Neural cell (in vitro differentiated cells): ENCODE measurements around the gene MATN3. TPM values are rescaled to one million over a fixed set of nuclear protein-coding genes. Genes with fewer than 3 reads are reported as not detected.

ENCODE experiments used
- H2AFZ ChIP-seq: fragments of 200-600, 300-800 bp; sonication (generic), shearing (Covaris generic); 2 replicates; pipeline ENCODE4 v1.6.0; 2014; ENCODE audit warnings: low read depth, mild to moderate bottlenecking, antibody characterized with exemption, low read length, moderate library complexity
- H3F3A ChIP-seq: fragments of 200-600 bp; shearing (Covaris generic); 2 replicates; pipeline ENCODE4 v1.6.1; 2016; ENCODE audit warnings: mild to moderate bottlenecking, moderate library complexity, mixed read lengths, antibody characterized with exemption, low read length; ENCODE audit not compliant: insufficient read depth, poor library complexity, severe bottlenecking
- H3K27ac ChIP-seq: fragments of 200-600, 300-800 bp; sonication (generic), shearing (Covaris generic); 2 replicates; pipeline ENCODE4 v1.5.1; 2014; ENCODE audit warnings: mild to moderate bottlenecking, low read length, moderate library complexity
- H3K27me3 ChIP-seq: fragments of 300-800, 200-600 bp; sonication (generic), shearing (Covaris generic); 2 replicates; pipeline ENCODE4 v1.6.0; 2014; ENCODE audit warnings: mild to moderate bottlenecking, low read depth, low read length, moderate library complexity; ENCODE audit not compliant: insufficient read depth
- H3K36me3 ChIP-seq: fragments of 300-800, 200-600 bp; sonication (generic), shearing (Covaris generic); 2 replicates; pipeline ENCODE4 v1.5.1; 2014; ENCODE audit warnings: mild to moderate bottlenecking, antibody characterized with exemption, low read length, moderate library complexity; ENCODE audit not compliant: insufficient read depth
- H3K4me2 ChIP-seq: fragments of 300-800, 200-600 bp; sonication (generic), shearing (Covaris generic); 2 replicates; pipeline ENCODE4 v1.6.0; 2014; ENCODE audit warnings: mild to moderate bottlenecking, low read length
- H3K4me3 ChIP-seq: fragments of 300-800, 200-600 bp; sonication (generic), shearing (Covaris generic); 2 replicates; pipeline ENCODE4 v1.5.1; 2014; ENCODE audit warnings: mild to moderate bottlenecking, low read length, moderate library complexity
- H3K79me2 ChIP-seq: fragments of 200-600 bp; shearing (Covaris generic); replicated peaks from 2 replicates; pipeline ENCODE4 v1.6.0; 2014; ENCODE audit warnings: mild to moderate bottlenecking, low read length, moderate library complexity; ENCODE audit not compliant: insufficient read depth
- H3K9ac ChIP-seq: fragments of 300-800, 200-600 bp; sonication (generic), shearing (Covaris generic); 2 replicates; pipeline ENCODE4 v1.6.1; 2016; ENCODE audit warnings: mild to moderate bottlenecking, low read length, mixed read lengths
- H3K9me2 ChIP-seq: fragments of 200-600 bp; shearing (Covaris generic); 2 replicates; pipeline ENCODE4 v1.6.1; 2016; ENCODE audit warnings: mild to moderate bottlenecking, low read length, mixed read lengths; ENCODE audit not compliant: insufficient read depth
- H3K9me3 ChIP-seq: fragments of 200-600, 300-800 bp; sonication (generic), shearing (Covaris generic); 2 replicates; pipeline ENCODE4 v1.6.1; 2016; ENCODE audit warnings: mild to moderate bottlenecking, mixed run types, low read length, moderate library complexity, mixed read lengths
- H4K20me1 ChIP-seq: fragments of 200-600 bp; shearing (Covaris generic); 2 replicates; pipeline ENCODE4 v1.6.1; 2016; ENCODE audit warnings: mild to moderate bottlenecking, mixed run types; ENCODE audit not compliant: insufficient read depth
- EP300 ChIP-seq: fragments of 450-650 bp; conservative IDR thresholded peaks from 2 replicates; pipeline ENCODE4 v1.6.1; 2014; ENCODE audit warnings: antibody characterized with exemption, mild to moderate bottlenecking, moderate library complexity; ENCODE audit not compliant: poor library complexity, severe bottlenecking
- EZH2 ChIP-seq: fragments of 200-600, 300-800 bp; shearing (Covaris generic), sonication (generic); IDR thresholded peaks from 2 replicates; pipeline ENCODE4 v1.6.1; 2014; ENCODE audit warnings: antibody characterized with exemption, low read length, borderline replicate concordance, mild to moderate bottlenecking; ENCODE audit not compliant: insufficient read depth, poor library complexity, severe bottlenecking
- MXI1 ChIP-seq: fragments of 450-650 bp; conservative IDR thresholded peaks from 2 replicates; pipeline ENCODE4 v1.6.1; 2014; ENCODE audit warnings: antibody characterized with exemption, mild to moderate bottlenecking; ENCODE audit not compliant: poor library complexity, severe bottlenecking
- POLR2AphosphoS5 ChIP-seq: IDR thresholded peaks from 2 replicates; pipeline ENCODE4 v1.6.1; 2012
- RAD21 ChIP-seq: fragments of 450-650 bp; conservative IDR thresholded peaks from 2 replicates; pipeline ENCODE4 v1.6.1; 2014; ENCODE audit warnings: antibody characterized with exemption, mild to moderate bottlenecking, moderate library complexity
- SMC3 ChIP-seq: fragments of 450-650 bp; conservative IDR thresholded peaks from 2 replicates; pipeline ENCODE4 v1.6.1; 2014; ENCODE audit warnings: antibody characterized with exemption, mild to moderate bottlenecking, moderate library complexity; ENCODE audit not compliant: poor library complexity
- TAF1 ChIP-seq: IDR thresholded peaks from 2 replicates; pipeline ENCODE4 v1.6.1; 2012; ENCODE audit warnings: low read depth
- polyA plus RNA-seq: library from polyadenylated mRNA; depleted of rRNA; stranded (reverse); fragments of >200 nt; gene quantifications from 2 replicates; pipeline ENCODE4 v1.2.3, GENCODE V29; 2014
- TF ChIP-seq, protein P1 (sequence below): IDR thresholded peaks from 2 replicates; pipeline ENCODE4 v1.6.1; 2012; ENCODE audit warnings: borderline replicate concordance
- TF ChIP-seq, protein P2 (sequence below): fragments of 450-650 bp; IDR thresholded peaks from 2 replicates; pipeline ENCODE4 v1.5.1; 2014; ENCODE audit warnings: antibody characterized with exemption, mild to moderate bottlenecking, moderate library complexity; ENCODE audit not compliant: poor library complexity, severe bottlenecking

MATN3 gene
- polyA plus RNA-seq, 1 donor from 2014 or later = 0.90 TPM

DNA sequence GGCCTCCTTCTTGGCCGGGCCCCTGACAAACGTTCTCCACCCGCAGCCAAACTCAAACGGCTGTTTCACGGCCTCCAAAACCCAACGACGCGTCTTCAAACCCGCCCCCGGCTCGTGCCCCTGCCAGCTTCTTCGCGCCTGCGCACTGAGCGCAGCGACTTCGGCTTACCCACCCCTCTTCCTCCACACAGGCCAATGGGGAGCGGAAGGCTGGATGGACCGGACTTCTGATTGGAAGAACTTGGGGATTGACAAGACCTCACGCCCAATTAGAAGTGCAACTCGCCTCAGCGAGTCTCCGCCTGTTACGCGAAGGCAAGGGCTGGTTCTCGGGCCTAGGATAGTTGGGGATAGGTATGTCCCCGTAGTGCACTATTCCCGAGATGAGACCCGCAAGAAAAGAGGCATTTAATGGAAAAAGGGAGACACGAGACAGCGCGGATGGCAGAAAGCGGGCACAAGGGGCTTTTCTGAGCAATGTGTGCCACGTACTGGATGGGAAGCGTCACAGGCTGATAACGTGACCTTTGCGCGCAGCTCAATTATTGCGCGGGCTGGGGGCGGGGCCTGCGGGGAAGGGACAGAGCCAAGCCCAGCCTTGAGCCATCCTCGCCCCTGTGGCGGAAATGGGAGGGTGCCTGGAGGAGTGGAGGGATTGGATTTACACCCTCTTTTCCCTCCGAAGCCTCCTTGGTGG lies 39.2 kb upstream of the MATN3 start, which contains the start of gene LAPTM4A:
TSS of gene LAPTM4A (minus strand) at position 97 of the 697 bp plus-strand sequence. CDS start 108 bp downstream, outside the sequence.
- H3F3A ChIP-seq = peaks cover 4% of the 10 kb centered on the region
- H3K9me2 ChIP-seq = no peaks in the 10 kb centered on the region
- H3K9ac ChIP-seq = peak within 1 kb of the TSS; percentile 83
- H3K79me2 ChIP-seq = peaks cover 41% of the 10 kb centered on the region
- no peaks in the 10 kb centered on the region for H3K9me3 ChIP-seq
- H3K36me3 ChIP-seq = no peaks in the 10 kb centered on the region
- peak within 1 kb of the TSS; percentile 79 for H3K4me3 ChIP-seq
- TF ChIP-seq RAD21 = no peak
- peak; percentile 63 for TF ChIP-seq EP300
- TF ChIP-seq, protein P1, sequence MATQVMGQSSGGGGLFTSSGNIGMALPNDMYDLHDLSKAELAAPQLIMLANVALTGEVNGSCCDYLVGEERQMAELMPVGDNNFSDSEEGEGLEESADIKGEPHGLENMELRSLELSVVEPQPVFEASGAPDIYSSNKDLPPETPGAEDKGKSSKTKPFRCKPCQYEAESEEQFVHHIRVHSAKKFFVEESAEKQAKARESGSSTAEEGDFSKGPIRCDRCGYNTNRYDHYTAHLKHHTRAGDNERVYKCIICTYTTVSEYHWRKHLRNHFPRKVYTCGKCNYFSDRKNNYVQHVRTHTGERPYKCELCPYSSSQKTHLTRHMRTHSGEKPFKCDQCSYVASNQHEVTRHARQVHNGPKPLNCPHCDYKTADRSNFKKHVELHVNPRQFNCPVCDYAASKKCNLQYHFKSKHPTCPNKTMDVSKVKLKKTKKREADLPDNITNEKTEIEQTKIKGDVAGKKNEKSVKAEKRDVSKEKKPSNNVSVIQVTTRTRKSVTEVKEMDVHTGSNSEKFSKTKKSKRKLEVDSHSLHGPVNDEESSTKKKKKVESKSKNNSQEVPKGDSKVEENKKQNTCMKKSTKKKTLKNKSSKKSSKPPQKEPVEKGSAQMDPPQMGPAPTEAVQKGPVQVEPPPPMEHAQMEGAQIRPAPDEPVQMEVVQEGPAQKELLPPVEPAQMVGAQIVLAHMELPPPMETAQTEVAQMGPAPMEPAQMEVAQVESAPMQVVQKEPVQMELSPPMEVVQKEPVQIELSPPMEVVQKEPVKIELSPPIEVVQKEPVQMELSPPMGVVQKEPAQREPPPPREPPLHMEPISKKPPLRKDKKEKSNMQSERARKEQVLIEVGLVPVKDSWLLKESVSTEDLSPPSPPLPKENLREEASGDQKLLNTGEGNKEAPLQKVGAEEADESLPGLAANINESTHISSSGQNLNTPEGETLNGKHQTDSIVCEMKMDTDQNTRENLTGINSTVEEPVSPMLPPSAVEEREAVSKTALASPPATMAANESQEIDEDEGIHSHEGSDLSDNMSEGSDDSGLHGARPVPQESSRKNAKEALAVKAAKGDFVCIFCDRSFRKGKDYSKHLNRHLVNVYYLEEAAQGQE = no peak
- peak; percentile 89 for TF ChIP-seq POLR2AphosphoS5
- TF ChIP-seq EZH2 = no peak
- TF ChIP-seq TAF1 = peak; percentile 70
- TF ChIP-seq, protein P2, sequence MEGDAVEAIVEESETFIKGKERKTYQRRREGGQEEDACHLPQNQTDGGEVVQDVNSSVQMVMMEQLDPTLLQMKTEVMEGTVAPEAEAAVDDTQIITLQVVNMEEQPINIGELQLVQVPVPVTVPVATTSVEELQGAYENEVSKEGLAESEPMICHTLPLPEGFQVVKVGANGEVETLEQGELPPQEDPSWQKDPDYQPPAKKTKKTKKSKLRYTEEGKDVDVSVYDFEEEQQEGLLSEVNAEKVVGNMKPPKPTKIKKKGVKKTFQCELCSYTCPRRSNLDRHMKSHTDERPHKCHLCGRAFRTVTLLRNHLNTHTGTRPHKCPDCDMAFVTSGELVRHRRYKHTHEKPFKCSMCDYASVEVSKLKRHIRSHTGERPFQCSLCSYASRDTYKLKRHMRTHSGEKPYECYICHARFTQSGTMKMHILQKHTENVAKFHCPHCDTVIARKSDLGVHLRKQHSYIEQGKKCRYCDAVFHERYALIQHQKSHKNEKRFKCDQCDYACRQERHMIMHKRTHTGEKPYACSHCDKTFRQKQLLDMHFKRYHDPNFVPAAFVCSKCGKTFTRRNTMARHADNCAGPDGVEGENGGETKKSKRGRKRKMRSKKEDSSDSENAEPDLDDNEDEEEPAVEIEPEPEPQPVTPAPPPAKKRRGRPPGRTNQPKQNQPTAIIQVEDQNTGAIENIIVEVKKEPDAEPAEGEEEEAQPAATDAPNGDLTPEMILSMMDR = peak; percentile 18
- peak; percentile 88 for TF ChIP-seq MXI1
- peak; percentile 29 for TF ChIP-seq SMC3
- no peaks in the 10 kb centered on the region for H3K27me3 ChIP-seq
- peak within 1 kb of the TSS; percentile 96 for H3K27ac ChIP-seq
- no peaks in the 10 kb centered on the region for H4K20me1 ChIP-seq
- peak within 1 kb of the TSS; percentile 65 for H2AFZ ChIP-seq
- peak within 1 kb of the TSS; percentile 93 for H3K4me2 ChIP-seq

- H3K4me2 ChIP-seq = peak overlapping the region; percentile 66
- H3K9ac ChIP-seq = peak overlapping the region; percentile 67
- no peaks in the 10 kb centered on the region for H3K9me3 ChIP-seq
- H2AFZ ChIP-seq = peak overlapping the region; percentile 42
- no peaks in the 10 kb centered on the region for H4K20me1 ChIP-seq
- no peaks in the 10 kb centered on the region for H3K36me3 ChIP-seq
- no peaks in the 10 kb centered on the region for H3K9me2 ChIP-seq
- H3F3A ChIP-seq = peaks cover 4% of the 10 kb centered on the region
- peak overlapping the region; percentile 79 for H3K4me3 ChIP-seq
- no peaks in the 10 kb centered on the region for H3K27me3 ChIP-seq
- peaks cover 46% of the 10 kb centered on the region for H3K79me2 ChIP-seq
- H3K27ac ChIP-seq = peak overlapping the region; percentile 50
- TF ChIP-seq SMC3 = no peak
- no peak for TF ChIP-seq TAF1
- TF ChIP-seq EZH2 = no peak
- TF ChIP-seq EP300 = no peak
- no peak for TF ChIP-seq RAD21
- TF ChIP-seq POLR2AphosphoS5 = peak; percentile 1
- TF ChIP-seq, protein P1 = no peak
- no peak for TF ChIP-seq MXI1
Observed at GRCh38 chr2:20050646-20051531, 38.4 kb upstream of the MATN3 start.
